GM18526 (cell line): Measurements from ENCODE around the gene NEU1.

ENCODE experiments used
- POLR2A ChIP-seq: IDR thresholded peaks from 3 replicates; pipeline ENCODE4 v1.6.1; 2011; ENCODE audit not compliant: insufficient read length; ENCODE audit errors: extremely low read depth

NEU1 gene

GRCh38 chr6:31879901-31880300 is 17.3 kb upstream of the NEU1 start:
- TF ChIP-seq POLR2A: no peak

DNA sequence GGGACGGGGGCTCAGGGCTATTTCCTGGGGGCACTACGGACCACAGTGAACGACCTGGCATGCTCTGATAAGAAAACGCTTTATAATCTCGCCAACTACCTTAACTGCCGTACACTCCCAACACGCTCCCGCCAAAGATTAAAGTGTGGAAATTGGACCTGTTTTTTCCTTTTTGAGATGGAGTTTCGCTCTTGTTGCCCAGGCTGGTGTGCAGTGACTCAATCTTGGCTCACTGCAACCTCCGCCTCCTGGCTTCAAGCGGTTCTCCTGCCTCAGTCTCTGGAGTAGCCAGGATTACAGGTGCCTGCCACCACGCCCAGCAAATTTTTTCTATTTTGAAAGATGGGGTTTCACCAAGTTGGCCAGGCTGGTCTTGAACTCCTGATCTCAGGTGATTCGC is 16.5 kb upstream of the NEU1 start:
- no peak for TF ChIP-seq POLR2A

- TF ChIP-seq POLR2A: no peak
Observed at GRCh38 chr6:31878726-31879125, 16.1 kb upstream of the NEU1 start, which contains the start of gene SLC44A4. Gene SLC44A4, minus strand, starts transcription at chr6:31878997. Its CDS starts 17 bp downstream, at chr6:31878980.

GRCh38 chr6:31878222-31878621 is 15.6 kb upstream of the NEU1 start:
- no peak for TF ChIP-seq POLR2A

- no peak for TF ChIP-seq POLR2A
Observed at GRCh38 chr6:31877651-31878161, 15.1 kb upstream of the NEU1 start.

GRCh38 chr6:31877125-31877650 is 14.6 kb upstream of the NEU1 start:
- TF ChIP-seq POLR2A: no peak

DNA sequence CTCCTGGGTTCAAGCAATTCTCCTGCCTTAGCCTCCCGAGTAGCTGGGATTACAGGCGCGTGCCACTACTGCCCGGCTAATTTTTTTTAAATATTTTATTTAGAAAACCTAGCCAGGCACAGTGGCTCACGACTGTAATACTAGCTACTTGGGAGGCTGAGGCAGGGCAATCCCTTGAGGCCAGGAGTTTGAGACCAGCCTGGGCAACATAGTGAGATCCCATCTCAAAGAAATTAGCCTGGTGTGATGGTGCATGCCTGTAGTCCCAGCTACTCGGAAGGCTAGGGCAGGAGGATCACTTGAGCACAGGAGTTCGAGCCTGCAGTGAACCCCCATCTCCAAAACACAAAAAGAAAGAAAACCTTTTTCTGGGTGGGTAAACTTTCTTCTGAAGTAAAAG is 13.7 kb upstream of the NEU1 start:
- TF ChIP-seq POLR2A: no peak

GRCh38 chr6:31875877-31876276 is 13.3 kb upstream of the NEU1 start:
- TF ChIP-seq POLR2A: no peak

- TF ChIP-seq POLR2A: no peak
Observed at GRCh38 chr6:31874836-31875572, 12.4 kb upstream of the NEU1 start.

DNA sequence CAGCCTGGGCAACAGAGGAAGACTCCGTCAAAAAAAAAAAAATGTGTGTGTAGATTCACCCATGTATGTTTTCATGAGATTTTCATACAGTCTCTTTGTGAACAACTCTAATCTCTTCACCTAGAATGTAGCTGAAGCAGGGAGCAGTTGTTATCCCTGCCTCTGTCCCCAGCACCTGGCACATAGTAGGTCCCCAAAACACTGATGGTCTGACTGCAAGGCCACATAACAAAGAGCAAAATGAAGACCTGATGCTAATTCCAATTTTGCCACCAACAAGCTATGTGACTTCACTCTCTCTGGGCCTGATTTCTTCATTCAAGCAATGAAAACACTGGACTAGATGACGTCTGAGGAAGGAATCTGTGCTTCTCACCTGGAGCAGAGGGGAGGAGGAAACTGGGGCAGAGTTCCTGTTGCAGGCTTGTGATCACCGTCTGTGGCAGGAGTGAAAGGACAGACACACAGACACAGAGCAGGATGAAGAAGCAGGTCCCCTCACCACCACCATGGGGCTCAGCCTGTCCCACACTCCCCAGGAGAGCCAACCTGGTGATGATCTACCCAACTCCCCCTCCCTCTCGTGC is 11.6 kb upstream of the NEU1 start:
- no peak for TF ChIP-seq POLR2A

DNA sequence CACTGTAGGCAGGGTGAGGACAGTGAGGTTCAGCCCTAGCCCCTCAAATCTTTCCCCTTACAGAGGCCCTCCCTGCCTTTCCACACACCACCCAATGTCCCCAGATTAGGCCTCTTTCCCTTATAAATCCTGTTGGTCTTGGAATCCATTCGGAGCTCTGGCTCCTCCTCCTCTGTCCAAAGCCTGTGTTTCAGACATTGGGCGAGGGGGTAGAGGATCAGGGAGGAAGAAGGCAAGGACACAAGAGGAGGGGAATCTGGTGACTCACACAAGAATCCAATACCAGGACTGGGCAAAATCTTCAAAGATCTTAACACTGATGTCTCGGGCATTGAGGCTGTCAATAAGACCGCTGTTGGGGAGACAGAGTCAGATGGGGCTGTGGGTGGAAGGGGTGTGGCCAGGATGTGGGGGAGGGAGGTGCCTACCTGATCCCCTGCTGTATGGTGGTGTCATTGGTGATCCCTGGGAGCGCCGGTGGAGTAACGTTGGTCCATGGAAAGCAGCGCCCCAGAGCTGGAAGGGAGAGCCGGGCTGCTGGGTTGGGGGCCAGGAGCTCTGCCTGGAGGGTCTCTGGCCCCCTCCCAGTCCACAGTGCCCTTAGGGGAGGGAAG is 8.5 kb upstream of the NEU1 start:
- no peak for TF ChIP-seq POLR2A

DNA sequence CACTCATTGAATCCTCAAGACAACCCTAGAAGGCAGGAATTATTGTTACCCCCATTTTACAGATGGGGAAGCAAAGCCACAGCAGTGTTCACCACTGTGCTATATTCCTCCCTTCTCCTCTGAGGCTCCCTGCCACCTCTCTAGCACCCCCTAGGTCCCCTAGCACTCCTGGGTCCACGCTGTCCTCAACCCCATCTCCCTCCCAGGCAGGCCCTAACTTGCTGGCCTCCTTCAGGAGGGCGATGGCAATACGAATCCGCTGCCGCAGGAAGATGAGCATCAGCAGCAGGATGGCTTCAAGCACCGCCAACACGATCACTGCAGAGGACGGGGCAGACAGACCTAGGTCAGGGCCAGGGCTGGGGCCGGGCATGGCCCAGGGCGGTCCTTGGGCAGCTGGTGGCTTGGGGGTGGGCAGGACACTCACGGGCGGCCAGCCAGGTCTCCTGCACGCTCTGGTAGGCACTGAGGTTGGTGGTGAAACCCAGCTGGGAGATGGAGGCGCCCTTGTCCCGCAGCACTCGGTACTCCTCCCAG is 7.8 kb upstream of the NEU1 start:
- no peak for TF ChIP-seq POLR2A

GRCh38 chr6:31869343-31869742 is 6.7 kb upstream of the NEU1 start:
- TF ChIP-seq POLR2A: no peak

DNA sequence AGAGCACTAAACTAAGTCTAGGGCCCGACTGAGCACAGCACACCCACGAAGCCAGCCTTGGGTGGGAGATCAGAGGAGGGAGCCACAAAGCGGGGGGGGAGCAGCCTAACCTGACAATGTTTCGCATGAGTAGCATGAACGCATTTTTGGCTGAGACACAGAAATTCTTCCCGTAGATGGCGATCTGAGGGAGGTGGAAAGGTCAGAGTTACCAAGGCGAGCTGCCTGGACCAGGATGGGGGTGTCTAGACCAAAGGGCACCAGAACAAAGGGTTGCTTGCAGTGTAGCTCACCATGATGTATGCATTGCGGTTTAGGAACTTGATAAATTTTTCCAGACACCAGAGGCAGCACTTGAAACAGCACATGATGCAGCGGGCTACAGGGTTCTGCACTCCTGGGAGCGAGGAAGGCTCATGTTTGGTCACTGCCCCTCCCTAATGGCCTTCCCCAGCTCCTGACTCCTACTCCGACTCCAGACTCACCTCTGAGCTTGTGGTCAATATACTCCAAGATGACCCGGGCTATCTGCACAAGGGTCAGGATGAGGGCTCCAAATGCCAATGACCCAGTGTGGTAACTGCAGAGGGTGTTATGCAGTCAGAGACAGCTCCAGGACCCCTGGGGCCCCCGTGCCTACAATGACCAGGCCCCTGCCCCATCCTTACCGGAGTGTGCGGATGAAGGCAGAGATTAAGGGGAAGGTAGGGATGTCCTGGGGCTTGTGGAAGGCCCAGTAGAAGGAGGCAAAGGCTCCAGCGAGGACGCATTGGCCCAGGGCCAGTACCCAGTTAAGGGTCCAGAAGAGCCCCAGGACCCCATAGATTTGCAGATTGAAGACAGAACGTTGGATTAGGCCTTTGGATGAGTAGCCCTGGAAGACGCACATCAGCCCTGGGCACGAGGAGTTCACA is 2.8 kb upstream of the NEU1 start:
- TF ChIP-seq POLR2A: no peak

- TF ChIP-seq POLR2A: no peak
Observed at GRCh38 chr6:31864818-31865204, 2.2 kb upstream of the NEU1 start.
